ENCODE results near the gene SCD5.

- TF ChIP-seq CTCF (IDR thresholded peaks at IDR 0.05) (no peak), EZH2phosphoT487 (IDR thresholded peaks at IDR 0.05) (no peak), EZH2 (IDR thresholded peaks at IDR 0.05) (no peak)
Measured at GRCh38 chr4:82710197-82710929, 88.2 kb downstream of the SCD5 start.
